NCI-H510A (cell line): Measurements from ENCODE around the gene CHSY3.

Experiments used
- DNase-seq: peaks from one replicate; lab custom pipeline; 2025; lab: John Stamatoyannopoulos, UW

Gene CHSY3

DNA sequence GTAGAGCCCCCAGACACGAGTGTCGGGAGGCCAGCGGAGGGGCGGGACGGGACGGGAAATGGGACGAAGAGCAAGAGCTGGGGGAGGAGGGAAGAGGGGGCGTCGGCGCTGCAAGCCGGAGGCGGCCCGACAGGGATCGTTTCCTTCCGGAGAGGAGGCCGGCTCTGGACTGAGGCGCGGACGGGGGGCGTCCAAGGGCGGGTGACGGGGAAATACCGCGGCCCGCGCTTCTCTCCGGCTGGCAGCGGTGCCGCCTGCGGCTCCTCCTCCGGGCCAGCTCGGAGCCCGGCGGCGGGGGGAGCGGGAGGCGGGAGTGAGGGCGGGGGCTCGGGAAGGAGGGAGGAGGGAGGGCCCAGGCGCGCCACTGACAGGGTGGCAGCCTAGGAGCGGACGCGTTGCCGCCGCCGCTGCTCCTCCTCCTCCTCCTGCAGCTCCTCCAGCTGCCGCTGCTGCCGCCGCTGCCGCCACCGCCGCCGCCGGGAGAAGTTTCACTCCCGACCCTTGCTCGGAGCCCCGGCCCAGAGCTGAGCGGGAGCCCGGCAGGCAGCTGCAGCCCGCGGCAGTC, at the start of gene CHSY3:
CHSY3 (plus strand) TSS at position 364 of the 565 bp plus-strand sequence.
- DNase-seq, result peak; percentile 57

DNA sequence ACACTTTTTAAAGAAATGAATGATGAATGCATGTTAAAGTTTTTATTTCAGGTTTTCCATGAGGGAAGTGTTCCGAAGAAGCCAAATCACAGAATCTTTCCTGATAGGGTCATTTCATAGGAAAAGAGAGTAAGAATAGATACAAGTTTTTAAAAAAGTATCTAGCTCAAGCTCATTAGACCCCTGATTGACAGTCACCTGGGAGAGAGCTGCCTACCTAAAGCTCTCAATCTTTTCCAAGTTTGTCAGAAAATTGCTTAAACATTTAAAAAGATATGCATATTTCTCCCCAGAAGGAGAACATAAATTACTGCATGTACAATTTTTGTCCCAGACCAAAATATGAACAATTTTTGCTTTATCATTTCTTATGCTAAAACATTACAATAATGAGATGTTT, 47.9 kb upstream of the CHSY3 start:
- no peak for DNase-seq

- no peak for DNase-seq
These were observed 47.1 kb upstream of the CHSY3 start for GRCh38 chr5:129857116-129857515.

DNA sequence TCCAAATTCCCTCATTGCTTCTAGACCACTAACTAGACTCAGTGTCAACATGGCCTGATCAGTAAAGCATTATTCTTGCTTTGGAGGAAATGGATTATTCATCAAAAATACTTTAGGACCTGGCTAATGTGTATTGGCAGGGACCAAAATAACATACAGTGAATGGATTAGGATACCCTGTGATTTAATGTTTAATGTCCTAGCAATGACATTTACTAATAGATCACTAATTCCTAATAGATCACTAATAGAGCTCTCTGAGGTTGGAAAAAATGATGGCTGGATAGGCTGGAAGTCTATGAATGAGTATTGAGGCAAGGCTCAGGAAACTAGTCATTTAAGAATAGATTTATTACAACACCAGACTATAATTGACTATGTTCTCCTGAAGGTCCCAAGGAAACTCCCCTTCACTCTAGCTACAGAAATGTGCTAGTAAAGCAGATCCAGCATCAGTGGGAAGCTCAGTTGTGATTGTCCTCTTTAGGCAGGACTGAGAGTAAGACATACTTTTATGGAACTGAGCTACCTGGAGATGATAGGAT, 46.1 kb upstream of the CHSY3 start:
- DNase-seq, result no peak

DNA sequence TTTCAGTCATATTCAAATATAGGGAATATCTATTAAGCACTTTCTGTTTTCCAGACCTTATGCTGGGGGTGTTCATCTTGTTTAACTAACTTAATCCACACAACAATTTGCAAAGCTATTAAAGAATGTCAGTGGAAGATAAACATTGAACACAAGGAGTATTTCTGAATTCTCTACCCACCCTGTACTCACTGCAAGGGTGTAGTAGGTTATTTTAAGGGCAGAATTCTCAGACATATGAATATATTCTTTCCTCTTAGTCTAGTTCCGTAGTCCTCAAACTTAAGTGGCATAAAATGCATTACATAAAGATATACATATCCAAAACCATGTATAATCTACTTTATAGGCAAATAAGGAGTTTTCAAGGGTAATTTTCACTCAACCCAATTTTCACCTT, 19.9 kb upstream of the CHSY3 start:
- DNase-seq, result no peak

- DNase-seq, result no peak
These were observed 4.8 kb upstream of the CHSY3 start for GRCh38 chr5:129899454-129899853.

DNA sequence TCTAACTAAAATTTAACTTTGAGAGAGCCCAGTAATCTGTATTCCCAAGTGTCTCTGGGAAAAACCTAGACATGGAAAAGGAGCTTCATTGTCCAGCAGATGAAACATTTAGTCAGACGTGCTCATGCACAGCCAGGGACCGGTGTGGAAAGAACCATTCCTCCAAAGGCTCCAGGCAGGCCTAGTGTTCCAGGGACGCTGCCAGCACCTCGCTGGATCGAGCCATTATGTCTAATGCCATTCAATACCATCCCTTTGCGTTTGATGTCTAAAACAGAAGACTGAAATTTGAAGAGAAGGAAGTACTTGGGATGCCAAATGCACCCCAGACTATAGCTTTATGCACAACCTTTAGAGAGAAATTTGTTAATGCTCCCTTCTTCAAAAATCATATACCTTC, 1.4 kb upstream of the CHSY3 start:
- no peak for DNase-seq

DNA sequence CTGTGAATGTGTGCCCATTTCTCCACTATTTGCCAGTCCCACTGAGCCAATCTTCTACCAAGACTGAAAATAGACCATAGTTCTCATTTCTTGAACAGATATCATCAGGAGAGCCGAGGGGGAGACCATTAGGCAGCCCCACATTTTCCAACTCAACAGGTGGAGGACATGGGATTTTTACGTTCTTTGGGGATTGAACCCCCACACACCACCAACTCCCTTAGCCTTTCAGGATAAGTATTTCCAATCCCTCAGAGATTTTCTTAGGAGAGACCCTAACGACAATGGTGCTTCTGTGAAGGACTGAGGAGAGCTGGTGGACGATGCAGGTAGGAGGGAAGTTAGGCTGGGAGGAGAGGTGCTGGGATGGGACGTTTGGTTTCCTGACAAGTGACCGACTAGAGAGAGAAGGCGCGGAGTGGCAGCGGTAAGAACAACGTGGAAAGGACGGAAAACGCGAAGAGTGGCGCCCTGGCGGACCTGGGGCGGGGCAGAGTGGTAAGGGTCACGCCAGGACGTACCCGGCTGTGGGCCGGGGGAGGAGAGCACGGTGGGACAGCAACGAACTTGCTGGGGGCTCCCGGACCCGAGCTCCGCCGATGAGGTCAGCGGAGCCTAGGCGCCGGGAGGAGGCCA, 681 bp upstream of the CHSY3 start:
- no peak for DNase-seq

DNA sequence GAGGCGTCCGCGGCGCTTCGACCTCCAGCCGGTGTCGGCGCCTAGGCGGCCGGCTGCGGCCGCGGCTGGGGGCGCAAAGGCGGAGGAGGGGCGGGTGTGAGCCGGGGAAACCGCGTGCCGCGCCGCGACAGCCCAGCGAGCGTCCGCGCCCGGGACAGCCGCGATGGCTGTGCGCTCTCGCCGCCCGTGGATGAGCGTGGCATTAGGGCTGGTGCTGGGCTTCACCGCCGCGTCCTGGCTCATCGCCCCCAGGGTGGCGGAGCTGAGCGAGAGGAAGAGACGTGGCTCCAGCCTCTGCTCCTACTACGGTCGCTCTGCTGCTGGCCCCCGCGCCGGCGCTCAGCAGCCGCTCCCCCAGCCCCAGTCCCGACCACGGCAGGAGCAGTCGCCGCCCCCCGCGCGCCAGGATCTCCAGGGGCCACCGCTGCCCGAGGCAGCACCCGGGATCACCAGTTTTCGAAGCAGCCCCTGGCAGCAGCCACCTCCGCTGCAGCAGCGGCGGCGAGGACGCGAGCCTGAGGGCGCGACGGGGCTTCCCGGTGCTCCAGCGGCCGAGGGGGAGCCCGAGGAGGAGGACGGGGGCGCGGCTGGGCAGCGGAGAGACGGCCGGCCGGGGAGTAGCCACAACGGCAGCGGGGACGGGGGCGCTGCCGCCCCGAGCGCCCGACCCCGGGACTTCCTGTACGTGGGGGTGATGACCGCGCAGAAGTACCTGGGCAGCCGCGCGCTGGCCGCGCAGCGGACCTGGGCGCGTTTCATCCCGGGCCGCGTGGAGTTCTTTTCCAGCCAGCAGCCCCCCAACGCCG, 605 bp downstream of the CHSY3 start:
- no peak for DNase-seq

DNA sequence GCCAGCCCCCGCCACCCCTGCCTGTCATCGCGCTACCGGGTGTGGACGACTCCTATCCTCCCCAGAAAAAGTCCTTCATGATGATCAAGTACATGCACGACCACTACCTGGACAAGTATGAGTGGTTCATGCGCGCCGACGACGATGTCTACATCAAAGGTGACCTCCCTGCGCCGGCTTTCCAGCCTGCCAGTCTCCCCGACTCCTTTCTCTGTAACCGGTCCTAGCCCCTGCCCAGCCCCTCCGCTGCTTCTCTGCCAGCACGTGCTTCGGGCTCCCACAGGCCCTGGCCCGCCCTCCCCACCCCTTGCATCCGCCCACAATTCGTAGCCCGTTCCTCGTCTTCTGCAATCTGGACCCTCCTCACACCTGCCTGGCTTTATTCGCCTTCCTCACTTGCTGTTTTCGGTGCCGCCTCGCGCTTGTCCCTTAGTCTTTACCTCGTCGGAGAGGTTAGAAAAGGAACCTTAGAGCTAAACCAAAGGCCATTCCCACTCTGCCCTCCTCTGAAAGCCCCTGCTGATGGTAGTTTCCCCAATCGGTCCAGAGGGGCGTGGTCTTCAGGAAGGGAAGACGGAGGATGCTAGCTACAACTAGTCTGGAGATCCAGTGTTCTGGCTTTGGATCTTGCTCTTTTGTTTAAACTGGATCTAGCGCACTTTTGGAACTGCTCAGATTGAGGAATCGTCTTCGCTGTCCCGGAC, 1.4 kb downstream of the CHSY3 start:
- DNase-seq, result no peak

DNA sequence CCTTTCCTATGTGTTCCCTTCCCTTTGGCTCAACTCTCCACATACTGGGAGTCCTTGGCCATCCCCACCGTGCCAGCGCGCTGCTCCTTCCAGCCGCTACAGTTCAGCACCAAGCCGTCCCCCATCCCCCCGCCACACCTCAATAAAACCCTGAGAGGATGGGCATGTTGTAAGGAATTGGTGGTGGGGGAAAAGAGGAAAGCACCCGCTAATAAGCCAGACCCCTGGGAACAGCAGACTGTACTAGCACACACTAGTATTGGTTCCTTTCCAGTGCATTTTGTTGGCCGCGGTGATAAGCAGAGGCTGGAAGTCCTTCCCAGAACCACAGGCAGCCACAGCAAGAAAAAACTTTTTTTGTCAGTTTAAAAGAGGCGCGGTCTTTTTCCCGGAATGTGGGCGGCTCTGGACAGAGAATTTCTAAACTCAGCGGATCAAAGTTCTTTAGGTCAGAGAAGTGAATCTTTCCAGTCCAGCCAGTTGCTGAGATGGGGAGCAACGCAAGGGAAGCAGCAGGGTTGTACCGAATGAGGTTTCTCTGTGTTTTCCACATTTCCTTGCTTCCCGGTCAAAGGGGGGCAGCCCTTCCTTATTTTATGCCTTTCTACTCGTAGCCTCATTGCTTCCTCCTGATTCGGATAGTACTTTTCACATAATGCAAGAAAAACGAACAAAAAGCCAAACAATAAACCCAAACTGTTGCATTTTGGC, 2.1 kb downstream of the CHSY3 start:
- DNase-seq, result no peak

- DNase-seq, result no peak
These were observed 5.0 kb downstream of the CHSY3 start for GRCh38 chr5:129909225-129909624.

- no peak for DNase-seq
These were observed 8.5 kb downstream of the CHSY3 start for GRCh38 chr5:129912601-129913255.

GRCh38 chr5:129915415-129915814, 11.2 kb downstream of the CHSY3 start:
- no peak for DNase-seq

DNA sequence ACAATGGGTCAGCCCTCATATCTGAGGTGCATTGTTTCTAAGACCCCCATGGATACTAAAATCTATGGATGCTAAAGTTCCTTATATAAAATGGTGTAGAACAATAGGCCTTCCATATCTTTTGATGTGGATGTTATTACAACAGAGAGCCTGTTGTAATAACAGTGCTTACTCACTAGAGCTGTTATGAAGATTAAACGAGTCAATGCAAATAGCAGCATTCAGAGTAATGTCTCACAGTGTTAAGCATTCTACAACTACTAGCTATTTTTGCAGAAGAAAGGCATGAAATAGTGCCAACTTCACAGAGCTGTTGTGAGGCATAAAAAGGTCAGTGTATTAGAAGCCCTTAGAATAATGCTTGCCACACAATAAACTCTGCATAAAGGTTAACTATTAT, 13.0 kb downstream of the CHSY3 start:
- DNase-seq, result no peak

GRCh38 chr5:129921204-129921603, 16.9 kb downstream of the CHSY3 start:
- DNase-seq, result no peak

- no peak for DNase-seq
These were observed 26.0 kb downstream of the CHSY3 start for GRCh38 chr5:129930221-129930620.

GRCh38 chr5:129935626-129936025, 31.4 kb downstream of the CHSY3 start:
- DNase-seq, result peak; percentile 5

DNA sequence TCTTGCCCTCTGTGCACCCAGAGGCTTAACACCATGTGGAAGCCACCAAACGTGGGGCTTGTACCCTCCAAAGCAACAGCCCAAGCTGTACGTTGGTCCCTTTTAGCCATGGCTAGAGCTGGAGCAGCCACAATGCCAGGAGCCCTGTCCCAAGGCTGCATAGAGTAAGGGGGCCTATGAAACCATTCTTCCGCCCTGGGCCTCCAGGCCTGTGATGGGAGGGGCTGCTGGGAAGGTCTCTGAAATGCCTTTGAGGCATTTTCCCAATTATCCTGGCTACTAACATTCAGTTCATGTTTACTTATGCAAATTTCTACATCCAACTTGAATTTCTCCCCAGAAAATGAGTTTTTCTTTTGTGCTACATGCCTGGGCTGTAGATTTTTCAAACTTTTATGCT, 33.8 kb downstream of the CHSY3 start:
- no peak for DNase-seq

GRCh38 chr5:129943936-129944335, 39.7 kb downstream of the CHSY3 start:
- no peak for DNase-seq

DNA sequence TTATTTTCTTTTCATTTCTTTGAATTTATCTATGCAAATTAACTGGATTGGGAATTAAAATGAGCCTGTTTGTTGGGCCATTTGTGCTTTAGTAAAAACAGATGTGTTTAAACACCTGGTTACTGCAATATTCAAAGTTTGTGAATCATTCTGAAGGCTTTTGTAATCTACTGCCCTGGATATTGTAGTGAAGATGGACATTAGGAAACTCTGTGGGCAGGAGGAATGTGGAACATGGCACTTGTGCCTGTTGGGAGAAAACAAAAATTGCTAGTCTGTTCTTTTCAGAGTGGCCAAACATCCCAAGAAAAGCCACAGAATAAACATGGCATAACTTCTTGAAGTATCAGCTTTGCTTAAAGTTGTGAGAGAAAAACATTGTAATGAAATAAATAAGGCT, 40.8 kb downstream of the CHSY3 start:
- DNase-seq, result no peak
